ENCODE measurements around the gene SCLY. TPM values are rescaled to one million over a fixed set of nuclear protein-coding genes. Genes with fewer than 3 reads are reported as not detected.
"Not testable (repeated sequence)": the region's sequence is repeated elsewhere in the genome, so short reads cannot be mapped to it uniquely, and the experiment has no call there.

Gene SCLY
- total RNA-seq, 2 experiments from 2014 or later: 29.1 to 53.8 TPM

DNA sequence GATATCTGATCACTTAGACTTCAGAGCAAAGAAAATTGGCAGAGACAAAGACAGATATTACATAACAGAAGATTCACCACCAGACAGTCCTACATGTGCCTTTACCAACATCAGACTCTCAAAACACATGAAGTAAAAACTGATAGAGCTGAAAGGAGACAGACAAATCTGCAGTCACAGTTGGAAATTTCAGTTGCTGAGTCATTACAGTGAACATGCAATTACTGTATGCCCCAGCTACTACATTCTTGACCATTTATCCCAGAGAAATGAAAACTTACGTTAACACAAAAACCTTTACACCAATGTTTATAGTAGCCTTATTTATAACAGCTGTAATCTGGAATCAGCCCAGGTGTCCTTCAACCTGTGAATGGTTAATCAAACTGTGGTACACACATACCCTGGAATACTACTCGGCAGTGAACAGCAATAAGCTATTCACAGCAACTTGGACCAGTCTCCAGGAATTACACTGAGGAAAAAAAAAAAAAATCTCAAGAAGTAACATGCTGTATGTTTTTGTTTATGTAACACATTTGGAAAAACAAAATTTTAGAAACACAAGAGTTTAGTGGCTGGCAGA is 7.5 kb upstream of the SCLY start:
- no peaks in the 10 kb centered on the region for H3K9me3 Mint-ChIP-seq (ENCODE audit: low read depth)
- H3K36me3 Mint-ChIP-seq: peaks cover 2% of the 10 kb centered on the region
- H3K27ac Mint-ChIP-seq: no peak overlapping the region
- CTCF ChIA-PET: interaction anchor here (0.7 kb wide), 1 partner anchor 10 kb away, joined by 4 read pairs; no protein-coding TSS in a partner anchor
- H3K4me3 Mint-ChIP-seq: no peak overlapping the region
- DNase-seq (no peak), ATAC-seq (no peak)
- H3K27me3 Mint-ChIP-seq: peaks cover 23% of the 10 kb centered on the region
- H3K4me1 Mint-ChIP-seq: peaks cover 4% of the 10 kb centered on the region

GRCh38 chr2:238055841-238056240 is 5.0 kb upstream of the SCLY start:
- CTCF ChIA-PET: no interaction called here
- peaks cover 14% of the 10 kb centered on the region for H3K4me1 Mint-ChIP-seq
- no peak overlapping the region for H3K27ac Mint-ChIP-seq
- no peak for ATAC-seq
- DNase-seq: no peak
- no peaks in the 10 kb centered on the region for H3K9me3 Mint-ChIP-seq (ENCODE audit: low read depth)
- H3K27me3 Mint-ChIP-seq: peaks cover 23% of the 10 kb centered on the region
- H3K36me3 Mint-ChIP-seq: peaks cover 5% of the 10 kb centered on the region
- H3K4me3 Mint-ChIP-seq: no peak overlapping the region

GRCh38 chr2:238057696-238058575 is 2.9 kb upstream of the SCLY start:
- Mint-ChIP-seq H3K4me1 (peaks cover 30% of the 10 kb centered on the region), H3K27me3 (peaks cover 18% of the 10 kb centered on the region)
- H3K36me3 Mint-ChIP-seq; DNase-seq; H3K4me3 Mint-ChIP-seq; CTCF ChIA-PET; ATAC-seq; H3K27ac Mint-ChIP-seq; H3K9me3 Mint-ChIP-seq (ENCODE audit: low read depth): not testable (repeated sequence)

DNA sequence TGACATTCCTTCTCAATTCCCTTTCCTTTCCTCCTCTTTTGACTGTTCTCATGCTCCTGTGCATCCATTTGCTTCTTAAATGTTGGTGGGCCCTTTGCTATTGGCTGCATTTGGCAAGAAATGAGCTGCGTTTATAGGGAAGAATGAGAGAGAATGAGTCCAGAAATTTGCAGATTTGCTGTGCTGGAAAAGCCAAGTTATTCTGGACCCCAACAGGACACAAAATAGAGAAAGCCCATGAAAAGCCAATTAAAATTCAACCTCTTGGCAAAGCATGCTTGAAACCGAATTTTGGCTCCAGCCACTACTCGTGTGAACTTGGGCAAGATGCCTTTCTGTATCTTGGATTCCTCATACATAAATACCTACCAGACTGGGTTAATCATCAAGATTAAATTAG is 1.3 kb upstream of the SCLY start:
- peaks cover 44% of the 10 kb centered on the region for H3K4me1 Mint-ChIP-seq
- CTCF ChIA-PET: interaction anchor here (0.7 kb wide), 1 partner anchor 167 kb away, joined by 3 read pairs; no protein-coding TSS in a partner anchor
- no peaks in the 10 kb centered on the region for H3K9me3 Mint-ChIP-seq (ENCODE audit: low read depth)
- H3K27me3 Mint-ChIP-seq: peaks cover 11% of the 10 kb centered on the region
- H3K36me3 Mint-ChIP-seq: peaks cover 7% of the 10 kb centered on the region
- H3K27ac Mint-ChIP-seq: peak overlapping the region; percentile 1
- DNase-seq (no peak), ATAC-seq (no peak)
- peak overlapping the region; percentile 81 for H3K4me3 Mint-ChIP-seq

- H3K9me3 Mint-ChIP-seq (ENCODE audit: low read depth): no peaks in the 10 kb centered on the region
- H3K27me3 Mint-ChIP-seq: peaks cover 11% of the 10 kb centered on the region
- DNase-seq (no peak), ATAC-seq (no peak)
- CTCF ChIA-PET: interaction anchor here (1.1 to 1.7 kb wide), 3 partner anchors 21 to 204 kb away, joined by 3 read pairs; no protein-coding TSS in a partner anchor
- peaks cover 48% of the 10 kb centered on the region for H3K4me1 Mint-ChIP-seq
- peaks cover 11% of the 10 kb centered on the region for H3K36me3 Mint-ChIP-seq
- H3K4me3 Mint-ChIP-seq: peak overlapping the region; percentile 81
- peak overlapping the region; percentile 83 for H3K27ac Mint-ChIP-seq
These were observed 682 bp upstream of the SCLY start for GRCh38 chr2:238060096-238060541.

- H3K9me3 Mint-ChIP-seq (ENCODE audit: low read depth): peaks cover 2% of the 10 kb centered on the region
- peak; percentile 58 for DNase-seq
- peak; percentile 7 for ATAC-seq
- CTCF ChIA-PET: interaction anchor here (0.8 to 1.7 kb wide), 3 partner anchors 92 to 202 kb away, joined by 3 read pairs; no protein-coding TSS in a partner anchor
- H3K4me3 Mint-ChIP-seq: peak overlapping the region; percentile 81
- peaks cover 8% of the 10 kb centered on the region for H3K27me3 Mint-ChIP-seq
- peak overlapping the region; percentile 75 for H3K27ac Mint-ChIP-seq
- peaks cover 52% of the 10 kb centered on the region for H3K4me1 Mint-ChIP-seq
- H3K36me3 Mint-ChIP-seq: peaks cover 21% of the 10 kb centered on the region
These were observed 758 bp downstream of the SCLY start for GRCh38 chr2:238061315-238062202.

GRCh38 chr2:238063414-238064189 is 2.8 kb downstream of the SCLY start:
- DNase-seq (no peak), ATAC-seq (no peak)
- no peak overlapping the region for H3K4me3 Mint-ChIP-seq
- peaks cover 66% of the 10 kb centered on the region for H3K4me1 Mint-ChIP-seq
- H3K36me3 Mint-ChIP-seq: peaks cover 41% of the 10 kb centered on the region
- CTCF ChIA-PET: no interaction called here
- H3K27me3 Mint-ChIP-seq: no peaks in the 10 kb centered on the region
- H3K27ac Mint-ChIP-seq: no peak overlapping the region
- peaks cover 6% of the 10 kb centered on the region for H3K9me3 Mint-ChIP-seq (ENCODE audit: low read depth)

DNA sequence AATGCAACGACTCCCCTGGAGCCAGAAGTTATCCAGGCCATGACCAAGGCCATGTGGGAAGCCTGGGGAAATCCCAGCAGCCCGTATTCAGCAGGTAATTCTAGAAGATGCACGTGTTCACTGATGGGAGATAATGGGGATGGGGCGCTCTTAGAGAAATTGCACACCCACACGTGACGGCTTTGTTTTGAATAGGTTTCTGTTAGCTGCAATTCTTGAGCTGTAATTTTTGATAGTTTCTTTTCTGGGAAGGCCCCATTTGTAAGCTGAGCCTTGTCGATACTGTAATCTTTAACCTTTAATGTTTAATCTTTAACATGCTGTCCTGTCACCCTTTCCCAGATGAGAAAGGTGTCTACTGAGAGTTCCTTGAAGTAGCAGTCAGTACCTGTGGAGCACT is 3.6 kb downstream of the SCLY start:
- peaks cover 70% of the 10 kb centered on the region for H3K4me1 Mint-ChIP-seq
- H3K36me3 Mint-ChIP-seq: peaks cover 43% of the 10 kb centered on the region
- no peak overlapping the region for H3K4me3 Mint-ChIP-seq
- CTCF ChIA-PET: no interaction called here
- H3K27ac Mint-ChIP-seq: no peak overlapping the region
- H3K27me3 Mint-ChIP-seq: no peaks in the 10 kb centered on the region
- DNase-seq (no peak), ATAC-seq (no peak)
- H3K9me3 Mint-ChIP-seq (ENCODE audit: low read depth): peaks cover 6% of the 10 kb centered on the region

DNA sequence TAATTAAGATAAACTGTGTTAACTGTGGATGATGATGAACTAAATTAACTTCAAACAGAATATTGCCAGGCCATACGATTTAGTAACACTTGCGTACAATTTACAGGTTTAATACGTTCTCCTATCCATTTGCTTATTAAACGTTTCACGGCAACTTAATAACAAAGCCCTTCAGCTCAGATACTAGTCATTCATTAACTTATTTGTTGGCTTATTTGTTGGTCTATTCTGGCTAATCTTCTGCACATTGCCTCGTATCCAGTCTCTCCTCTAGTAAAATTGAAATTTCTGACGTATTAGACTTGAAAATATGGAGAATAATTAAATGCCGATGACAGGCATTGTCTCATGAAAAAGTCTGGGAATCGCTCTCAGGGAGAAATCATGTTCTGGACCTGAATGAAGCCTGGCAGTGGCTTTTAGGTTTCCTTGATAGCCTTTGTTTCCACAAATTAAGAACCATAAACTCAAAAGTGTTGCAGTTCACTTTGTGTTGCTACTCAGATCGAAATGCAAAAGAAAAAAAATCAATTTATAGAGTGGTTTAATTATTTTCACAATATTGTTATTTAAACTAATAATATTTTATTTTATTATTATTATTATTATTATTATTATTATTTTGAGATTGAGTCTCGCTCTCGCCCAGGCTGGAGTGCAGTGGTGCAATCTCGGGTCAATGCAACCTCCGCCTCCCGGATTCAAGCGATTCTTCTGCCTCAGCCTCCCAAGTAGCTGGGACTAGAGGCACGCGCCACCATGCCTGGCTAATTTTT is 4.5 kb downstream of the SCLY start:
- CTCF ChIA-PET: no interaction called here
- no peak for DNase-seq
- no peak overlapping the region for H3K27ac Mint-ChIP-seq
- H3K36me3 Mint-ChIP-seq: peaks cover 44% of the 10 kb centered on the region
- no peak overlapping the region for H3K4me3 Mint-ChIP-seq
- H3K4me1 Mint-ChIP-seq: peaks cover 69% of the 10 kb centered on the region
- no peak for ATAC-seq
- no peaks in the 10 kb centered on the region for H3K27me3 Mint-ChIP-seq
- H3K9me3 Mint-ChIP-seq (ENCODE audit: low read depth): peaks cover 6% of the 10 kb centered on the region

DNA sequence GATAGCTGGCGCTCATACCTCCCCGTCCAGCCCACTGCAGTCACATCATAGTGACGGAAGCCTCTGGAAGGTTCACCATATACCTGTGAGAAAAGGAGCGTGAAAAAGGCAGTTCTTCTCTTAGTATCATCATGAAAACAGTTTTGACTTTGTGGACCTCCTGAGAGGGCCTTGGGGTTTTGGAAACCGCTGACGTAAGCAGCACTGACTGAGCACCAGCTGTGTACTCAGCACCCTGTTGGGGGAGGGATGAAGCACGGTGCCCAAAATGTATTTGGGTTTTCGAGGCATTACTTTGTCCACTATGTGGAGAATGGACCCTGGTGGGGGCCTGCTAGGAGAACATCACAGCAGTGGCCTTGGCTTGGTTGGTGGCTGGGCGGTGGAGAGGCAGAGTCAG is 5.4 kb downstream of the SCLY start:
- DNase-seq: no peak
- H3K4me3 Mint-ChIP-seq: no peak overlapping the region
- H3K27ac Mint-ChIP-seq: no peak overlapping the region
- no peaks in the 10 kb centered on the region for H3K27me3 Mint-ChIP-seq
- peaks cover 48% of the 10 kb centered on the region for H3K36me3 Mint-ChIP-seq
- no peak for ATAC-seq
- CTCF ChIA-PET: no interaction called here
- peaks cover 6% of the 10 kb centered on the region for H3K9me3 Mint-ChIP-seq (ENCODE audit: low read depth)
- H3K4me1 Mint-ChIP-seq: peaks cover 69% of the 10 kb centered on the region

DNA sequence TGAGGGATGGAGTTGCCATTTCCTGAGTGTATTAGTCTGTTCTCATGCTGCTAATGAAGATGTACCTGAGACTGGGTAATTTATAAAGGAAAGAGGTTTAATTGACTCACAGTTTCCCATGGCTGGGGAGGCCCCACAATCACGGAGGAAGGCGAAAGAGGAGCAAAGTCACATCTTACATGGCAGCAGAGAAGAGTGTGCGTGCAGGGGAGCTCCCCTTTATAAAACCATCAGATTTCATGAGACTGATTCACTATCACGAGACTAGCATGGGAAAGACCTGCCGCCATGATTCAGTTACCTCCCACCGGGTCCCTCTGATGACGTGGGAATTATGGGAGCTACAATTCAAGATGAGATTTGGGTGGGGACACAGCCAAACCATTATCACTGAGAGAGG is 5.9 kb downstream of the SCLY start:
- H3K27ac Mint-ChIP-seq; DNase-seq; CTCF ChIA-PET; ATAC-seq; H3K4me3 Mint-ChIP-seq; H3K27me3 Mint-ChIP-seq; H3K9me3 Mint-ChIP-seq (ENCODE audit: low read depth): not testable (repeated sequence)
- Mint-ChIP-seq H3K4me1 (peaks cover 66% of the 10 kb centered on the region), H3K36me3 (peaks cover 52% of the 10 kb centered on the region)

GRCh38 chr2:238067939-238068338 is 7.1 kb downstream of the SCLY start:
- ATAC-seq: no peak
- no peak overlapping the region for H3K4me3 Mint-ChIP-seq
- peak overlapping the region; percentile 22 for H3K27ac Mint-ChIP-seq
- H3K36me3 Mint-ChIP-seq: peaks cover 64% of the 10 kb centered on the region
- DNase-seq: no peak
- peaks cover 12% of the 10 kb centered on the region for H3K9me3 Mint-ChIP-seq (ENCODE audit: low read depth)
- H3K27me3 Mint-ChIP-seq: no peaks in the 10 kb centered on the region
- CTCF ChIA-PET: no interaction called here
- peaks cover 58% of the 10 kb centered on the region for H3K4me1 Mint-ChIP-seq

Data from activated CD8-positive, alpha-beta memory T cell treated with anti-CD3 and anti-CD28 coated beads, Interleukin-2, amount 10 ng/mL, durations not matched to agents 7 days and 5 days (primary cell).